Measurements from ENCODE around the gene CFHR5.
"Not testable (repeated sequence)": the region's sequence is repeated elsewhere in the genome, so short reads cannot be mapped to it uniquely, and the experiment has no call there.

Gene CFHR5

DNA sequence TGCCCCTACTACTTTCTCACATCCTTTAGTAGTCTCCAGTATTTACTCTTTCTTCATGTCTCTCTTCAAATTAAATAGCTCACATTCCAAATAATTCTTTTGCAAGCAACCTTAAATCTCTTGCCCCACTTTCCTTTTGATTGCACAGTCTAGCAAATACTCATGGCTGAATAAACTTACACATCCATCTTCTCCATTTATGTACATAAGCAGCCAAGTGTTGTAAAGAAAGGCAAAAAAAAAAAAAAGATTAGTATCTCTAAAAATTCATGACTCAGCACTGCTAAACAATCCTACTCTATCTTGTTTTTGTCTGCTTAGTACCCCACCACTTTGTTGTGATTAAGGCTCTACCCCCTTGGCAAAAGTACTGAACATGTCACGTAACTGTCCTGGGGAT lies 47.1 kb downstream of the CFHR5 start:
- no peak for DNase-seq

- DNase-seq: no peak
Observed at GRCh38 chr1:197027359-197027758, 50.0 kb downstream of the CFHR5 start.

GRCh38 chr1:197029749-197030148 lies 52.4 kb downstream of the CFHR5 start:
- no peak for DNase-seq

DNA sequence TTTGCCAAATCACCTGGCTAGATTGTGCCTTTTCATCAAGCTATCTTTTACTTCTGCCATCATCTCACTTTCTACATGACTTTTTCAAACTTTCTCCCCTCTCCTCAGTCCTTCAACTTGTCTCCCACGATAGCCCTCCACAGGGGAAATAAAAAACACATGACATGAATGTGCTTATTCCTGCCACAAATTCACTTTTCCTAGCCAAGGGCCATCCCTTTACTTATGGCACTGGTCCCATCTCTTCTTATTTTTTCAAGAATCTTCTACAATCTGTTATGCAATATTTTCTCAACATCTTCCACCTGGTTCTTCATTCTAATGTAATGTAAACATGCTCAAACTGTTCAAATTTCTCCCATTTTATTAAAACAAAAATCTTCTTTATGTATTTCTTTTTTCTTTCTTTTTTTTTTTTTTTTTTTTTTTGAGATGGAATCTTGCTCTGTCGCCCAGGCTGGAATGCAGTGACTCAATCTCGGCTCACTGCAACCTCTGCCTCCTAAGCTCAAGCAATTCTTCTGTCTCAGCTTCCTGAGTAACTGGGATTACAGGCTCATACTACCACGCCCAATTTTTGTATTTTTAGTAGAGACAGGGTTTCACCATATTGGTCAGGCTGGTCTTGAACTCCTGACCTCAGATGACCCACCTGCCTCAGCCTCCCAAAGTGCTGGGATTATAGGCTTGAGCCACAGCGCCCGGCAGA lies 57.4 kb downstream of the CFHR5 start:
- DNase-seq: not testable (repeated sequence)

GRCh38 chr1:197036861-197037260 lies 59.5 kb downstream of the CFHR5 start:
- no peak for DNase-seq

DNA sequence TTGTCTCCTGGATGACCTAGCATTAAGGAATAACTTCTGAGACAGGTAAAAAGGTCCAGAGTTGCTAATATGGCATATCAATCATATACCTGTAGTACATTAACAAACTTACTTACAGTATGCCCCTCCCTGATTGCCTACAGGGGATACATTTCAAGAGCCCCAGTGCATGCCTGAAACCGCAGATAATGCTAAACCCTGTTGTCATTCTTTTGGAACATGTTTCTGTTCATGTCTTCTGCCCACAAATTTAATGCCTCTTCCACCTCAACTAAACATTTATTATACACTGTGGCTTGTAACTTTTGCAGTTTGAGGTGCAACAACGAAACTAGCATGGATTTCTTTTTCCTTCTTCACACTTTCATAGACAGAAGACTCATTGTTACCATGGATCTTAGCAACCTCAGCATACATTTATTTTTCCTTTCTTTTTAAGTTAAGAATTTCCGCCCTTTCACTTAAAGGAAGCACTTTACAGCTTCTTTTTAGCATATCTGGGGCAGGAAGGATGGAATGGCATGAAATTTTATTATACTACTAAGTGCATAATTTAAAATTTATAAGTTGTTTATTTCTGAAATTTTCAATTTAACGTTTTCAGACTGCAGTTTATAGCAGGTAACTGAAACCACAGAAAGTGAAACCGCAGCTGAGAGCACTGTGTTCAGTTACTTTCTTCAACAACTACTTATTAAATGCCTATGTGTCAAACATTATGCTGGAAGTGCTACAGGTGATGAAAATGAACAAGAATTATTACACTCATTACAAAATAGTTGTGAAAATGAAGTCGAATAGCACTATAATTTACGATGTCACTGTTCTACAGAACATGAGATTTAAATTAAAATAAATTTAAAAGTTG lies 64.4 kb downstream of the CFHR5 start:
- DNase-seq: no peak

GRCh38 chr1:197042676-197043341 lies 65.5 kb downstream of the CFHR5 start:
- DNase-seq: no peak

DNA sequence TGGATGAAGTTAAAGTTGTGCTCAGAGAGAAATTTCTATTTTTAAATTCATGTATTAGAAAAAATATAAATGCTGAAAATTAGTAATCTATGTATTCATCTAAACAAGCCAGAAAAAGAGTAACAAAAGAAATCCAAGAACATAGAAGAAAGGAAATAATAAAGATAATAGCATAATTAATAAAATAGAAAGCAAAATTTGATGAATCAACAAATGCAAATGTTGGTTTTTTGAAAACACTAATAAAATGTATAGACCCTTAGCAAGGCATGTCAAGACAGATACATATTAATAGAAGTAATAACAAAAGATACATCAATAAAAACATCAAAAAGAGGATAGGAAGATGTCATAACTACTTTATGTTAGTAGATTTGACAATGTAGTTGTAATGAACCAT lies 71.7 kb downstream of the CFHR5 start:
- DNase-seq: no peak

Data from stimulated activated CD4-positive, alpha-beta T cell treated with anti-CD3 and anti-CD28 coated beads, Interleukin-4, amount 100 ng/mL, for 4 hours (primary cell).